HT-29 (cell line): Measurements from ENCODE around the gene INPP5D. TPM values are rescaled to one million over a fixed set of nuclear protein-coding genes. Genes with fewer than 3 reads are reported as not detected.
"Not testable (repeated sequence)": the region's sequence is repeated elsewhere in the genome, so short reads cannot be mapped to it uniquely, and the experiment has no call there.

Experiments used
- DNase-seq: peaks from one replicate; pipeline ENCODE4 v3.0.0-alpha.2; 2015; ENCODE audit warnings: low spot score
- total RNA-seq: library from RNA; depleted of rRNA; stranded (reverse); fragments of >200 nt; shearing (Covaris generic); gene quantifications from 2 replicates; pipeline ENCODE4 v1.2.3, GENCODE V29; 2014; rRNA removed

The INPP5D gene
- total RNA-seq, result 26.9 and 28.6 TPM in 2 replicates

DNA sequence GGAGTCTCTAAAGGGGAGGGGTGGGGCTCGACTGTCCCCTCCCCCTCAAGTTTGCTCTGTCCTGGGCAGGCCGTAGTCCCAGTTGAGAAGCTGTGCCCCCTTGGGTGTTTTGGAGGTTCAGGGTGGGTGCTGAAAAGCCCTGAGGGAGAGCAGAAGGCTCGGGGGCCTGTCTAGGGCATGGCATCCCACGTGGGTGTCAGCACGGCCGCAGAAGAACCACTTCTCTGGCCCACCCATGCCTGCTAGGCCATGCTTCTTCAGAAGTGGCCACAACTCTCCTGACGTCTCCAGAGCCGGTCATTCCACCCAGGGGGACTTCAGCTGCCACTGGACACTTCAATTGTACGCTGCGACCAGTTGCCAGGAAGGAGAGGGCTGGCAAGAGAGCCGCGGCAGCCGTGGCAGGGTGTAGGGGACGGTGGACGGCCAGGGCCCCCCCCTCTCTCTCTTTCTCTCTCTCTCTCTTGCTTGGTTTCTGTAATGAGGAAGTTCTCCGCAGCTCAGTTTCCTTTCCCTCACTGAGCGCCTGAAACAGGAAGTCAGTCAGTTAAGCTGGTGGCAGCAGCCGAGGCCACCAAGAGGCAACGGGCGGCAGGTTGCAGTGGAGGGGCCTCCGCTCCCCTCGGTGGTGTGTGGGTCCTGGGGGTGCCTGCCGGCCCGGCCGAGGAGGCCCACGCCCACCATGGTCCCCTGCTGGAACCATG is at the start of gene INPP5D:
TSS of gene INPP5D (plus strand) at position 546 of the 704 bp plus-strand sequence. CDS start at position 683, 137 bp downstream.
- DNase-seq, result peak; percentile 71

DNA sequence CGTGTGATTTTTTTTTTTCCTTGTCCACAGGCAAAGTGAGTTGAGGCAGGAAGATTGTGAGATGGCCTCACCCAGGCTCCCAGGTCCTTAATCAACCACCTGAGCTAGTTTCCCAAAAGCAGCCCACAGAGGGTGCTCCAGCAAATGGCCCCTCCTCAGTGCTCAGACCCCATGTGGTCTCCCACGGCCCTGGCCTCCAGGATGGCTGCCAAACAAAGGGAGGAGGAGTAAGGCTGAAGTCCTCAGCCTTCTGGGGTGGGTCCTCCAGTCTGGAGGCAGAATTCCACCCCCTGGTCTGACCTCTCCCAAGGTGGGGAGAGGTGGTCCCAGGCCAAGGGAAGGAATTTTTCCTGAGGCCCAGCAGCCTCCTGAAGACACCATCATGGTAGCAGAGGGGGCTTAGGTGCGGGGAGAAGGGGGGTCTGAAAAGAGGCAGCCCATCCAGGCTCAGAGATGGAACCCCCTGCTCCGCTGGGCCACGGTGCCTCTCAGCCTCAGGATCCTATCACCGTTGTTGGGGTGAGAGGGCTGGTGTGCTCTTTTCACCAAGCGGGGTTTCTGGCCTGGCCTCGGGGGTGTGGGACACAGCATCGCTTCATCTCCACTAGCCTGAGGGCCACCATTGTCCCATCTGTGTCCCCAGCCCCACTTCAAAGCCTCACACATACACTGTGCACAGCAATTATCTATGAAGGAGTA is 49.4 kb upstream of the INPP5D start:
- no peak for DNase-seq

DNA sequence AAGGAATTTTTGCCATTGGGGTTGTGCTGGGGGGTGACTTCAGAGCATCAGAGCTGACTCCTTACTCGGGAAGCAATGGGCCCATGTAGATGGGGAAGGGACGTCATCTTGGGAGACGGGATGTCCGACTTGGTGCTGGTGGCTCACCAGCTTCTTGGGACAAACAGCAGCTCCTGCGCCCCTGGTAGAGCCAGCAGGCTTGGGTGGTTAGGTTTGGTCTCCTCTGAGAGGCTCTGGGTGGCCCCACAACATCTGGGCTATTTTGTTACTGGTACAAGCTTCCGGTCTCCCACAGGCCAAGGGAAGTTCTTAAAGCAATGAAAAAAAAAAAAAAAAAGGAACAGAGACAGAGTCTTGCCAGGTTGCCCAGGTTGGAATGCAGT is 48.9 kb upstream of the INPP5D start:
- no peak for DNase-seq

DNA sequence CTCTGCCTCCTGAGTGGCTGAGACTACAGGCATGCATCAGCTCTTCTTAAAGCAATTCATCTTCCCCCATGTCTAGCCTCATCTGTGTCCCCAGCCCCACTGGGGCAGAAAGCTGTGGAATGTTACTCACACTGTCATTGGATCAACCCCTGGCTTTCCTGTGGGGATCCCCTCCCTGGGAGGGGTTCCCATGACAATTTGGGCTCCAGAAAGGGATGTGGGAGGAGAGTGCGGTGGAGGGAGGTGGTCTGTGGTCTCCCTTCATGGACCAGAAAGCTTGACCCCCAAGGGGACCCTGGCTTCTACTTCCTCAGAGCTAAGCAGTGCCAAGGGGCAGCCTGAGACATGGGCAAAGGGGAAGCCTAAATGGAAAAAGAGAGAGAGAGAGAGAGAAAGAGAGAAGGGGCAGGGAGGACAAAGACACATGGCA is 48.4 kb upstream of the INPP5D start:
- DNase-seq, result no peak

DNA sequence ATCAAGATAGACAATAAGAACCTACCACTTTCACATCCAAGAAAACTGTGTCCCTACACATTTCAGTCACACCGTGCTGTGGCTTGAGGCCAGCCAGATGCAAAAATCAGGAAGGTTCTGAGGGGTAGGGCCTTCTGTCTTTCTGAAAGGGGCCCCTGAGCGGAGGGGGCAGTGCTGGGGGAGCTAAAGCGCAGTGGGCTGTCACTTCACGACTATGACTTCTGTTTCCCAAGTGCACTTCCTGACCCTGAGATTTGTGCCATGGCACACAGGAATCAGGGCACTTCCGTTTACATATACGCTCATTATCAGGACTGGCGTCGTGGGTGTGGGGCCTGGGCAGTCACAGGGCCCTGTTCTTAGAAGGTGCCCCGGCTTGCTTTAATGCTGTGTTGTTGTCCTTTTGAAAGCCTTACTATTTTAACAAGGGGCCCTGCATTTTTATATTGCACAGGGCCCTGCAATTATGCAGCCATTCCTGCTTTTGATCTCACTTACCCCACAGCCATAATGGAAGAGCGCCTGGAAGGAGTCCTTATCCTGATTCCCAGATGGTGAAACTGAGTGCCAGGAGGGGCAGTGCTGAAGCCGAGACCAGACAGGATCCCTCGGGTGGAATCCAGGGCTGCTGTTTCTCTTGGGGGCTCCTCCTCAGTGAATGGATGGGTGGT is 47.7 kb upstream of the INPP5D start:
- peak; percentile 70 for DNase-seq

DNA sequence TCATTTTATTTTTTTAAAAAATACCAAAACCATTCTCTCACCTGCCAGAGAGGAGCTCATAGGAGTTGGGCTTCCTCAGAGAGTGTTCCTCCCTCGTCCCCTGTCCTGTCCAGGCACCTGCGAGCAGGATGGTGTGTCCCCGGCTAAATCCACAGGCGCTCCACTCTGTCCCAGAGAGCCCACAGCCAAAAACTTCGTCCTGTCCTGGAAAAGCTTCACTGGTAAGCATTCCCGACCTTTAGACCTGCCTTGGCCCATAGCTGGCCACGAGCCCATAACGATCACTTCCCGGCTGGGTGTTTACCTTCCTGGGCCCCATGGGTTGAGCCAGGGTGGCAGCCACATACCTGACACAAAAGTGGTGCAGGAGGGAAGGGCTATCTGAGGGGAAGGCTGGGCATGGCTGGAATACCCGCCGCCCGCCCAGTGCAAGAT is 47.1 kb upstream of the INPP5D start, which contains the start of gene NGEF:
TSS of gene NGEF (minus strand) at position 230 of the 435 bp plus-strand sequence. CDS start 38,366 bp downstream, outside the sequence.
- peak; percentile 95 for DNase-seq

DNA sequence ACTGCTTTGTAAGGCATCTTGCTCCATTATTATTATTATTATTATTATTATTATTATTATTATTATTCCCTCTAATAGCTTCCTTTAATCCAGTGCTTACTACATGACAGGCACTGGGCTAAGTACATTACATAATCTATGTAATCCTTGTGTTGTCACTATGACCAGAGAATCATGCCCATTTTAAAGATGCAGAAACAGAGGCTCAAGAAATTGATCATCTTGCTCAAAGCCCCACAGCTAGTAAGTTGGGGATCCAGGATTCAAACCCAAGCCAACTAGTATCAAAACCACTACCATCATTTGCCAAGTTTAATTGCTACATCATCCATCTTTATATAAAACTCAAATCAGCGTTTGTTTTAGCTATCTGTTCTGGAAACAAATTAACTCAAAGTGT is 46.5 kb upstream of the INPP5D start:
- DNase-seq, result no peak

DNA sequence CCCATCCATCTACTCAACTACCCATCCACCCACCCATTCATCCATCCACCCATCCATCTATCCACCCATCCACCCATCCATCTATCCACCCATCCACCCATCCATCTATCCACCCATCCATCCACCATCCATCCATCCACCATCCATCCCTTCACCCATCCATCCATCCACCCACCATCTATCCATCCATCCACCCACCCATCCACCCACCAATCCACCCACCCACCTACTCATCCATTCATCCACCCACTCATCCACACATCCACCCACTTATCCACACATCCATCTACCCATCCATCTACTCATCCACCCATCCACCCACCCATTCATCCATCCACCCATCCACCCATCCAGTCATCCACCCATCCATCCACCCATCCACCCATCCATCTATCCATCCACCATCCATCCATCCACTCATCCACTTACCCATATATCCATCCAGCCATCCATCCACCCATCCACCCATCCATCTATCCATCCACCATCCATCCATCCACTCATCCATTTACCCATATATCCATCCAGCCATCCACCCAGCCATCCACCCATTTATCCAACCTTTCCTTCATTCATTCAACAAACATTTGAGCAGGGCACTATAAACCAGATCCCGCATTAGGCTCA is 45.0 kb upstream of the INPP5D start:
- DNase-seq, result no peak

DNA sequence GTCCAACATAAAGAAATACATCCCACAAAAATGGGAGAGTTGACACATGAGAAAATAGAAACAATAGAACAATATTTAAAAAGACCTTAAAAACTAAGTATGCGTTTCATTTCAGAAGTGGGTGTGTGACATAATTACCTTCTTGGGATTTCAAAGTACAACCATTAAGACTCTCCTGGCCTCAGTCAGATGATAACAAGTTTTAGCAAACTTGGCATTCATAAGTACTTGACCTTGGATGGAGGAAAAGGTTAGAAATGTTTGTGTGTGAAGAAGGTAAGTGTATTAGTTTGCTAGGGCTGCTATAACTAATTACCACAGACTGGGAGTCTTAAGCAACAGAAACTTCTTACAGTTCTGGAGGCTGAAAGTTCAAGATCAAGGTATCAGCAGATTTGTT is 42.2 kb upstream of the INPP5D start:
- no peak for DNase-seq

DNA sequence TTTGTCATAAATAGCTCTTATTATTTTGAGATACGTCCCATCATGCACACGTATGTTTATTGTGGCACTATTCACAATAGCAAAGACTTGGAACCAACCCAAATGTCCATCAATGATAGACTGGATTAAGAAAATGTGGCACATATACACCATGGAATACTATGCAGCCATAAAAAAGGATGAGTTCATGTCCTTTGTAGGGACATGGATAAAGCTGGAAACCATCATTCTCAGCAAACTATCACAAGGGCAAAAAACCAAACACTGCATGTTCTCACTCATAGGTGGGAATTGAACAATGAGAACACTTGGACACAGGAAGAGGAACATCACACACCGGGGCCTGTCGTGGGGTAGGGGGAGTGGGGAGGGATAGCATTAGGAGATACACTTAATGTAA is 40.5 kb upstream of the INPP5D start:
- DNase-seq, result not testable (repeated sequence)

DNA sequence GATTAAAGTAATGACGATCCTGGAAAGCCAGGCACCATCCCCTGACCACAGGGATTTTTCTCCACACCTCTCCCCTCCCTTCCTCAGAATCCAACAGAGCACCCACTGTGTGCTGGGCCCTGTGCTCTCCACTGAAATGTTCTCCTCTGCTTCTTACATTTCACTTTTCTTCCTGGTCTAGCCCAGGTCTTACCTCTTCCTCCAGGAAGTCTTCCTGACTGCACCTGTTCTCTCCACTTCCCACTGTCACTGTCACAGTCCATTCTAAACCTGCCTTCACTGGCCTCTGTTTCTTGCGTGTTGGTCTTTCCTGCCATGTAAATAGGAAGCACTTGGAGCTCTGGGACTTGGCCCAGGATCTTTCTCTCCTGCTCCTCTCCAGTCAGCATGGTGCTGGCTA is 39.7 kb upstream of the INPP5D start:
- DNase-seq, result no peak

DNA sequence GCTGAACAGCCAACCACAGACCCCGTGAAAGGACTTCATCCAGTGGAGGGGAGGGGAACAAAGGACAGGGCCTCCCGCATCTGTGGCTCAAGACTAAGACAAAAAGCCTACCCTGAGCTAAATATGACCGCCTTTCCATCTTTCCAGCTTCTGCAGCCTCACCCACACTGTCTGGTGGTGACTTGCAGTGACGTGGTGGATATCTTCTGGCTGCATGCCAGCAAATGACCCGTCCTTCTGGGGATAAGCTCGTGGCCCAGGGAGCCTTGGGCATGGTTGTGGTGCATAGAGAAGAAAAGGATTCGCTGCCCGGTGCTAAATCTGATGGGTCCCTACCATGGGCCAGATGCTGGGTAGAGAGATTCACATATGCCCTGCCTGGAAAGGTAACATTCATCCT is 38.4 kb upstream of the INPP5D start:
- DNase-seq, result peak; percentile 5

DNA sequence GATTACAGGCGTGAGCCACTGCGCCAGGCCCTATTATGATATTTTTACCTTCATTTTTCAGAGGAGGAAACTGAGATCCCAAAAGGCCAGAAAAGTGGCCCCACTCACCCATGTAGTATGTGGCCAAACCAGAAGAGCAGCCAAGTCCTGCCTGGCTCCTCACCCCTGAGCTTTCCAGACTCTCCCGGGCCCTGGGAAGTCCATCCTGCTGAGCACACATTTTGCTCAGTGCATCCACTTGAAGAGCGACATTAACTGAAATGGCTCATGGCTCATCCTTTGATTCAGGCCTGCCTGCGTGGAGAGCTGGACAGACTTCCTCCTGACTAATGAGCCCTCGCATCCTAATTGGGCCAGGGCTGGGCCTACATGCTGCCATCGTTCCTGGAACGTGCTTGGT is 37.6 kb upstream of the INPP5D start:
- DNase-seq, result no peak

DNA sequence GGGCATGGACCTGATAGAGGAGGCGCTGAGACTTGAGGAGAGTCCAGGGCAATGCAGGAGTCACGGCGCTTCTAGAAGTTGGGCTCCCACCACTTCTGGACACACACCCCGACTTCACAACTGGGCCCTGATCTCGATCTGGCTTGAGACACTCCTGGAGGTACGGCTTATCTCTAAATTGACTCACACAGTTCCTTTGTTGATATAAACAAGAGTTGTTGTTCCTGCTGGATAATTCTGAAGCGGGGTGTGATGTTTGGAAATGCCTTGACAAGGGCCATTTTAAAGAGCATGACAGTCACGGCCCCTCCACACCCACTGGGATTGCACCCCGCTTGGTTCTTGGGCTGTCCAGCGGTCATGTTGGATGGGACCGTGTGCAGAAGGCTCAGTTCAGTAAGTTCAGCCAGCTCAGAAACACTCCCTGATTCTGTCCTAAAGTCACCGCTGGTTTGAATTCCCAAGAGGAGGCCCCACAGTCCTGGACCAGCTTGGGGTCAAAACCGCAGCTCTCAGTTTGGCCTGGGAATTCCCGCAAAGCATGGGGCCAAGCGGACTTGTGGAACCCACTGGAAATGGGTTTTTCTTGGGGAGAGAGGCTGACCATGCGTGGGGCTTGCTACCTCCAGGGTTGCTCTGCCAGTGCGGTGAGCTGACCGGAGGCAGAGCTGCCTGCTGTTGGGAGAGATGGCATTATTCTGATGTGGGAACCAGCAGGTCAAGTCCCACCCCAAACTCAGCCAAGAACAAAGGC is 37.0 kb upstream of the INPP5D start:
- DNase-seq, result no peak

DNA sequence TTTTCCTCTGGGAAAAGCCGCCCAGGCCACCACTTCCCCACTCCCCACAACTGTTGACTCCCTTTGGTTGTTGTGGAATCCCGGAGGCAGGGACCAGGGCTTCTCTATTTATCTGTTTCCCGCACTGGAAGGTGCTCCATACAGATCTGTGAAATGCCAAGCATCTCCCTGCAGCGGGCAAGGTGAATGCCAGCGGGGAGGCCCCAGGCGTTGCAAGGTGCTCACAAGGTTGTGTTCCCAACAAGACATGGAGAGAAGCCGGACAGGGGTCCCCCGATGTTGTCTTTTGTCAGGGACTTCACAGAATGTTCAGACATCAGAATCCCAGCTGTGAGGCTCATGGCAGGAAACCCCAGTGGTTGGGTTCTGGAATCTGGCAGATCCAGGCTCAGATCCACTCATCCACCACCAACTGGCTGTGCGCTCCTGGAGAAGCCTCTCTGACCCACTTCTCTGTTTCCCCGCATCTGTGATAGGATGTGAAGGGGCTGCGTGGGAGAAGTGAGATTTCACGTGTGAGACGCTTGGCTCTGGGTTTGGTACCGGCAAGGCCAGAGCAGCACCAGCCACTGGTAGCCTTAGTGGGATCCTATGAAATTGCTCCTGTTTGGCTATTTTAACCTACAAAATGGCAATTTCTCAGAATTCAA is 36.3 kb upstream of the INPP5D start:
- DNase-seq, result no peak

DNA sequence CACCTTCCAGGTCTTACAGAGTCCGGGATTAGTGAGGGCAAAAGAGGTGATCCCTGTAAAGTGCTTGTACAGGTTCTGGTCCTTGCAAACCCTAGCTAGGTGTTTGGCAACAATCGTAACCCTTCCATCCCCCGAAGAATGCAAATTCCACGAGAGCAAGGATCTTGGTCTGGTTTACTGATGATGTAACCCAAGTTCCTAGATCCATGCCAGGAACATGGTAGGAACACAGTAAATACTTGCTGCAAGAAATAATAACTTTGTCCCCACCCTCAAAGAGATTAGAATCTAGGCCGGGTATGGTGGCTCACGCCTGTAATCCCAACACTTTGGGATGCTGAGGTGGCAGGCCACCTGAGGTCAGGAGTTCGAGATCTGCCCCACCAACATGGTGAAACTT is 34.4 kb upstream of the INPP5D start:
- DNase-seq, result no peak

DNA sequence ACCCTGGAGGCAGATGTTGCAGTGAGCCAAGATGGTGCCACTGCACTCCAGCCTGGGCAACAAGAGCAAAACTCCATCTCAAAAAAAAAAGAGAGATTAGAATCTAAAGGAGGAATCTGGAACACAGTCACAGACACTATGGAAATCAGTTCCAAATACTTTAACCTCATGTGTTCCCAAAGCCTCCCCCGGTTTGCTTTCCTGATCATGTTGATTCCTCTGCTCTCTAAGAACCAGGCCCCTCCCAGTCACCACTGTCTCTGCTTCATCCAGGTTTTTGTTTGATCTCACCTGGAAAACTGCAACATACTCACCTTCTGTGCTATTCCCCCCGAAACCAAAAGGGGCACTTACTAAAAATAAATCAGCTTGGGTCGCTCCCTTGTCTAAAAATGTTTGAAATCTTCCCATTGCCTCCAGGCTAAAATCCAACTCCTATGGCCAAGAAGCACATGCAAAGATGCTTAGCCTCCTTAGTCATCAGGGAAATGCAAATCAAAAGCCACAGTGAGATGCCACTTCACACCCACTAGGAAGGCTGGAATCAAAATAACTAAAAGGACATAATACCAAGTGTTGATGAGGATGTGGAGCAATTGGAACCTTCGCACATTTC is 33.8 kb upstream of the INPP5D start:
- no peak for DNase-seq

DNA sequence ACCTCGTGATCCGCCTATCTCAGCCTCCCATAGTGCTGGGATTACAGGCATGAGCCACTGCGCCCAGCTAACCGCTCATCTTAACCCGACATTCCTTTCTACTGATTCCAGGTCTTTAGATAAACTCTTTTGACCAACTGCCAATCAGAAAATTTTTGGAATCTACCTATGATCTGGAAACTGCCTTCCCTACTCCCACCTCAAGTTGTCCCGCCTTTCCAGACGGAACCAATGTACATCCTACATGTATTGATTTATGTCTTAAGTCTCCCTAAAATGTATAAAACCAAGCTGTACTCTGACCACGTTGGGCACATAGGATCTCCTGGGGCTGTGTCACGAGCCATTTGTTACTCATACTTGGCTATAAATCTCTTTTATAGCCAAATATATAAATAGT is 30.8 kb upstream of the INPP5D start:
- peak; percentile 47 for DNase-seq

DNA sequence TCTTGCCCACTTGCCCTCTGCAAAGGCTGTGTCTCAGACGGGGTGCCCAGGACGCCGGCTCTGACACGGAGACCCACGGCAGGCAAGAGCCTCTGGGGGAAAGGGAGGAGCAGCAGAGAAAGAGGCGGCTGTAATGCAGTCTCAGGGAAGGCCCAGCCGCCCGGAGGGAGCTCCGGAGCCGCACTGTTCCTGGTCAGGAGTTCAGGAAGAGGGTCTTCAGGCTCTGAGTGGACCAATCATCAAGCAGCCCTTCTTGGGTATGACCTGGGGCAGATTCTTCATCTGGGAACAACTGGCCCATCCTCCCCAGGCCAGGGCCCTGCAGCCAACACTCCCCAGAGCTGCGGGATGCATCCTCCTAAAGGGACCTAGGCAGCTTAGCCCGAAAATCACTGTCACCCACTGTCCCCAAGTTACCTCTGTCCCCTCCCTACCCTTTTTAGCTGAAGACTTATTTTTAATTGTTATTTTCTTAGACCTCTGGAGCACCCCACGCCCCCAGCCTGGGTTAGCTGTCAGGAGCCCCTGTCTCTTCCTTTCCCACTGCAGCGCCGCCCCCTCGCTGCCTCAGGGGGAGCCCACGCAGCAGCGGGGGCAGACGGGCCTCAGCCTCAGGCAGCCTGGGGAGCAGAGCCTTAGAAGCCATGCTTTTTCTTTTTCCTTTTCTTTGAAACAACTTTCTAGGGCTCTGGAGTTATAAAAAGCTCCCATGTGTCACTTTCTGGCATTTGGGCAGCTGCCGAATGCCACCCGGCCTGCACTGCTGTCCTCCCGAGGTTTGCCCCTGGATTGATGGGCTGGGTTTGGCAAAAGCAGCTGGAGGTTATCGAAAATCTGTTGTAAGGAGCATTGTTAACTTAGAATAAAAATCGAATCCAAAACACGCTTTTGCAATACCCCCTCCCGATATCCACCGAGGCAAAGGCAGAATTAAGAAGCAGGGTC is 28.3 kb upstream of the INPP5D start:
- DNase-seq, result no peak
